Measurements from ENCODE around the gene CASS4.

Gene CASS4

DNA sequence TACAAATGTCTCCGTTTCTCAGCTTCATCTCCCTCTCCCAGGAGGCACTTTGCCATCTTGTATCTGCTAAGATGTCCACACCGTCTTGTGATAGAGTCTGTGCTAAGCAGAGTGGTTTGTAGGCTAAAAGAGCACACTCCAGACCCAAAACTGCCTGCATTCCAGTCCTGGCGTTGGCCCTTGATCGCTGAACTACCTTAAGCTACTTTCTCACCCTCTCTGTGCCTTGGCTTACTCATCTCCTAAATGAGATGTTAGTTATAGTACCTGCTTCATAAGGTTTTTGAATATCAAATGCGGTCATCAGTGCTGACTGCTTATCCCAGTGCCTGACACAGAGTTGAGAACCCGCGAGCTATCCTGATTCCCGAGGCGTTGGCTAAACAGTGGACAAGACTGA is 14.0 kb downstream of the CASS4 start:
- DNase-seq = no peak

DNA sequence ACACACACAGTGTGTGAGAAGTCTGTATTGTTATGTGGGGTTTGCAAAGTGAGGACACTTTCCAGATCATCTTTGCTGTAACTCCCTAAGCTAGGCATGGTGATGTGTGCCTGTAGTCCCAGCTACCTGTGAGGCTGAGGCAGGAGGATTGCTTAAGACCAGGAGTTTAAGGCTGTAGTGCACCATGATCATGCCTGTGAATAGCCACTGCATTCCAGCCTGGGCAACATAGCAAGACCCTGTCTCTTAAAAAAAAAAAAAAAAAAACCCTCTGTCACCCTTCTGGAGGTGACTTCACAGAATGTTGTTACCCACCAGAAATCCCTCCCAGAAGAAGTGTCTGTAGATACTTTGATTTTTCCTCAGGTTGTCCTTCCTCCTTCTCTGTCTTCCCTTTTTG is 14.9 kb downstream of the CASS4 start:
- no peak for DNase-seq

DNA sequence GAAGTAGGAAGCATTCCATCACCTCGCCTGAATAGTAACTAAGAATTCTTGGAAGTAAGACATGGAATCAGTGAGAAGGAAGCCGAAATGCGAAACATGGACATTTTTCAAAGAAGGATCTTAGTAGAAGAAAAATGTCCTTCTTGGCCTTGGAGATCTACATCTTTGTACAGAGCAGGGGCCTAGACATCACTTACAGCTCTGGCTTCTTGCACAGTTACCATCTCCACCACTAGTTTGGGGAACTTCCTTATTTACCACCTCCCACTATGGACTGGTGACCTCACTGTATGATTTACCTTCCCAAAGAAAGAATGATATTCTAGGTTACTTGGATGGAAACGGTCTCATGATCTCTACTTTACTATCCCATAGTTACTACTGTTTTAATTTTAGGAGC is 15.7 kb downstream of the CASS4 start:
- no peak for DNase-seq

DNA sequence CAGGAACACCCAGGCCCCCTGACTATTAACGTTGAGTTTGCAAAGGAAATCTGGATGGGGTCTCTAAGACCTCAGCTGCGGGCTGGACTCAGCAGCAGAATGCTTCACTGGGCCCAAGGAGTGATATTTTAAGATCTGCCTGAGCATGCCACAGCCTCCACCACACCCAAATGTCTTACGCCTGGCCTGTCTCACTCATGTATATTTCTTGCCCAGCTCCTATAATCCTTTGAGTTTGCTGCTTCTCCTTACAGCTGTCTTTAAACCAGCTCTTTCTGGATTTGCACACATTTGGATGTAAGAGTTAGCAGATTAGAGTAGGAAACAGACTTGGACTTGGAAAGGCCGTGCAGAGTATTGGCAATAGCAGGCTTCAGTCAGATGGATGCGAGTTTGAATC is 16.4 kb downstream of the CASS4 start:
- no peak for DNase-seq

DNA sequence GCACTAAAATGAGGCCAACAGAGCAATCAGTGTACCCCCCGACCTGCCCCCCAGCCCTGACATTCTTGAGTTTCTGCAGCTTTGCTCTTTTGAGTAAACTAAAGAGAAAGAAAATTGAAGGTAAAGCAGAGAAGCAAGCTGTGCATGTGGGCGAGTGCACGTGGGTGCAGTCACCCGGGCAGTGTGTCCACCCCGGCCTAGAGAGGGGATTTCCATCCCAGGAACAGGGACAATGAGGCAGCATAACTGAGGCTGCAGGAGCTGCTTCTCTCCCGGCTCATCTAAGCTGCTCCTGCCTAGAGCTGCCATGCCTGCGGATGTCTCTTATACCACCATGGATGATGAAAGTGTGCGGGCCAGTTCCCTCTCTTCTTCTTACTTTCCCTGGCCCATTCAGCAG is 16.8 kb downstream of the CASS4 start:
- DNase-seq = no peak

DNA sequence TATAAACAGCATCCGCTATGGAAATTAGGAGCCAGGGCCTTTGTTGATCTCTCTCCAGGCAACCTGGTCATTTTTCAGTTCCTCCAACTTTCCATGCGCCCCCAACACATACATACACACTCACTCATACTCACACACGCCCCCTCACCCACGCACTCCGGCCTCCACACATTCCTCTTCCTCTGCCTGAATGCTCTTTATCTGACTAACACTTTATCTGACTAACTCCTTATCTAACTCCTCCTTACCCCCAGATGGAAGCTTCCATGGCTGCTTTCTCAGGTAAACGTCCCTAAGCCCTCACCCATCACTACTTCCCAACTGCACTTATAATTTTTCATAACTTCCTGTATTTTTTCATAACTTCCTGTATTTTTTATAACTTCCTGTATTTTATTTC is 17.4 kb downstream of the CASS4 start:
- DNase-seq = no peak

DNA sequence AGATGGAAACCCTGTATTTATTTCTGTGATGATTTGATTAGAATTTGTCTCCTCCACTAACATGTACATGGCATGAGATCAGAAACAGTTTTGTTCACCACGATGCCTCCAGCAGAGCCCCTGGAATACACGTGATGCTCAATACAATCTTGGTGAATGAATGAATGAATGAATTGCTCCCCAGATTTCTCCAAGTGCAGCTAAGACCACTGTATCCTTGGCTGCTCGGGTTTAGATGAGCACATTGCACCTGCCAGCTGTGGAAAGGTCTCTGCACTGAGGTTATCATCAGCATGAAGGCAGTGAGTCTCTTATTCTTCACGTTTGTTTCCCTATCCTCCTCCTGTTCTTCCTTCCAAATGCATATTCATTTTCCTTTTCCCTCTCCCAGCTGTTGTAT is 17.9 kb downstream of the CASS4 start:
- no peak for DNase-seq

DNA sequence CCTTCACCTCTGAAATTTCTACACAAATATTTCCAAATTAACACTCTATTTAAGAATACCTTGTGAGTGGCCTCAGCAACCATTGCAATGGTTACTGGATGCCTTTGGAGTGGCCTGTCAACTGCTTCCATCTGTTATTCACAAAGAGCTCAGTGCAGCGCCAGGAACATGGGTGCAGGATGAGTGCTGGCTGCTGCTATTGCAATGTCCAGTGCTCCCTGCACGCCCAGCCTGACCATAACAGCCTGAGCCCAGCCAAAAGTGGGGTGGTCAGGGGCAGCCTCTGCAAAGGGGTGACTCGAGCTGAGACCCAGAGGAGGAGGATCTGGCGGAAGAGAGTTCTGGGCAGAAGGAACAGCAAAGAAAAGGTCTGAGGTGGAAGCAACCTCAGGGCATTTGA is 18.4 kb downstream of the CASS4 start:
- DNase-seq = no peak

DNA sequence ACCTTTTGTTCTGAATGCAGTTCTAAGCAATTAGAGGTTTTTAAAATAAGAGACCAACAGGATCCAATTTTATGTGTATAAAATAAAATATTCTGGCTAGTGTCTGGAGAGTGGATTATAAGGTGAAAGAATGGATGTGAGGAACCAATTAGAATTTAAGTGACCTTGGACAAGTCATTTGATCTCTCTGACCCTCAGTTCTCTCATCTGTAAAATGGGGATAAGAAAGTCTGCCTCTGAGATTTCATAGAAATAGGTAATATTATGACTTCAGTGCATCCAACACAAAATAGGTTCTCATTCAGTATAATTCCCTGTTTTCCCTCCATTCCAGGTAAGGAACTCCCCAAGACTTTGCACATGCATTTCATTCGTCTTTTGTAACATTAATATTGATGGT is 18.9 kb downstream of the CASS4 start:
- DNase-seq = no peak

DNA sequence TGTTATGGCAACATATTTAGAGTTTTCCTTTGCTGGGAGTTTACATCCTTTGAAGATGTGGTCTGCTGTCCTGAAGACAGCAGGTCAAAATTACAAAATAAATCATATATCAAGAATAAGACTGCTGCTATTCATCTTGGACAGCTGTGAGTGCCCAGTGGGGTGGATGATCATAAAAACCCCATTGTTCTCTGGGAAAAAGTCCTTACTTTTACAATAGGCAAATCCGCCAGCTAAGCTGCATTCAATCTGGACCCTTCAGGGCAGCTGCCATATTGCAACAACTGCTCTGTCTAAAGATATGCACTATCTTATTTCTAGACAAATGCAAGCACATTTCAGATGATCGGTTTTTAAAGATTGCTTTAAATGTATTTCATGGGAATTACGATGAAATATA is 19.4 kb downstream of the CASS4 start:
- no peak for DNase-seq

DNA sequence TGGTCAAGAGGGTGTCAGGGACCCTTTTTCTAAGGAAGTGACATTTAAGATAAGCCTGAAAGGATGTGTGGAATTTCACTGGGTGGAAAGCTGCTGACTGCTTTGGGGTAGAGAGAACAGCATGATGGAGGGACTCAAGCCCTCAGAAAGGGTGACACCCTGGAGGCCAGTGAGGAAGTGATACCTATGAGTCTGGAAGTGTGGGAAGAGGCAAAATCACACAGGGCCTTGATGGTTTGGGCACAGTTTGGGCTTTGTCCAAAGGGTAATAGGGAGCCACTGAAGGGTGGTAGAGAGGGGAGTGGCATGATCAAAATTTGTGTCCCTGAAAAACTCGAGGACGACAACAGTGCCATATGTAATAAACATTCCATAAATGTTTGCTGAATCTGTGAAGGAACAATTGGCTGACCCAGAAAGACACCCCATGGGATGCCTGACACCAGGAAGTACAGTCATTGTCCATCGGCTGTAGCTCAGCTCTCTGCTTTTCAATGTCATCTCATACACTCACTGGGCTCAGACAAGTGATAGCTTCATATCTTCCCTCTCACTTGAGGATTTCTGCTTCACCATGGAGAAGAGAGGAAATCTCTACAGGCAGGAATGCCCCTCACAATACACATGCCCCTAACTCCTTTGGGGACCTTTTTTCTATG is 21.3 kb downstream of the CASS4 start:
- no peak for DNase-seq

DNA sequence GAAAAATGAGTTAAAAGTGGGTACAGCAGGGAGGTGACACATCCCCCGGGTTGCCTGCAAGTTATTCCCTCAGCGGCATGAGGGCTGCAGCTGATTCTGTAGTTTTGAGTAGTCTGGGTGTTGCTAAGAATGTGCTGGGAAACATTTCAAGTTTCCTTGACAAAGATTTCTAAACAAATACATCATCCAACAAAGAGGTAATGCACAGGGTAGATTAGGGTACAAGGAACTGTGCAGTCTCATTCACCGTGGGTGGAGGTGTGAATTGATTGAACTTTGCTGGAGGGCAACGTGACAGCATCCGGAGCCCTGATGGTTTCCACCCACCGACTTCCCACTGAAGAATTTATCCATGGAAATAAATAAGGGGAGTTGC is 21.8 kb downstream of the CASS4 start:
- DNase-seq = no peak

DNA sequence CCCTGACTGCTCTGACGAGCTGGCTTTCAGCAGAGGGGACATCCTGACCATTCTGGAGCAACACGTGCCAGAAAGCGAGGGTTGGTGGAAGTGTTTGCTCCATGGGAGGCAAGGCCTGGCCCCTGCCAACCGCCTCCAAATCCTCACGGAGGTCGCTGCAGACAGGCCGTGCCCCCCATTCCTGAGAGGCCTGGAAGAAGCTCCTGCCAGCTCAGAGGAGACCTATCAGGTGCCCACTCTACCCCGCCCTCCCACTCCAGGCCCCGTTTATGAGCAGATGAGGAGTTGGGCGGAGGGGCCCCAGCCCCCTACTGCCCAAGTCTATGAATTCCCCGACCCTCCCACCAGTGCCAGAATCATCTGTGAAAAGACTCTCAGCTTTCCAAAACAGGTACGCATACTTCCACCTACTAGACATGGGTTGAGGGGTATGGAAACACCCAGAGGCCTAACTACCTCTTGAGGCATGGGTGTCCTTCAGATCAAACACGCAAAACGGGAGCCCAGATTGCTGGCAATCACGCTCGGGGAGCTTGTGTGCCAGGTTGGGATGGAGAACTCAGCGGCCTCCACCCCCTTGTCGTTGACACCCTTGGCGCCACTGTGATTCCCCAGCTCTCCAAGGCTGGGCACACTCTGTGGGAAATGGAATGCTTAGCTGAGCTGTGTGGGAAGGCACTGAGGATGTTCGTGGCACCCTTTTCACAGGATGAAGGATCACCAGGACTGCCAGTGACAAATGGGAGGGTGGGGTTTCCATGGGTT is 25.3 kb downstream of the CASS4 start:
- no peak for DNase-seq

DNA sequence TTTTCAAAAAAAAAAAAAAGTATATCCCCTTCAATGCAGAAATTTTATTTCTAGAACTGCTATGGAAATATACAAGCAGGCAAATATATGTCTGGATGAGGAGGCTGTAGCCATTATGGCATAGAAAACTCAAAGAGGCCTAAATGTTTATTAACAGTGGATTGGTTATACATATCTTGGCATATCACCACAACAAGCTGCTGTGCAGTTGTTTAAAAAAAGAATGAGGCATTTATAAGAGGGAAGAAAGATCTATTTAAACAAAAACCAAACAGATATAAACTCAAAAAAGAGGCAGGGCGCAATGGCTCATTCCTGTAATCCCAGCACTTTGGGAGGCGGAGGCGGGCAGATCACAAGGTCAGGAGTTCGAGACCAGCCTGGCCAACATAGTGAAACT is 26.2 kb downstream of the CASS4 start:
- no peak for DNase-seq

DNA sequence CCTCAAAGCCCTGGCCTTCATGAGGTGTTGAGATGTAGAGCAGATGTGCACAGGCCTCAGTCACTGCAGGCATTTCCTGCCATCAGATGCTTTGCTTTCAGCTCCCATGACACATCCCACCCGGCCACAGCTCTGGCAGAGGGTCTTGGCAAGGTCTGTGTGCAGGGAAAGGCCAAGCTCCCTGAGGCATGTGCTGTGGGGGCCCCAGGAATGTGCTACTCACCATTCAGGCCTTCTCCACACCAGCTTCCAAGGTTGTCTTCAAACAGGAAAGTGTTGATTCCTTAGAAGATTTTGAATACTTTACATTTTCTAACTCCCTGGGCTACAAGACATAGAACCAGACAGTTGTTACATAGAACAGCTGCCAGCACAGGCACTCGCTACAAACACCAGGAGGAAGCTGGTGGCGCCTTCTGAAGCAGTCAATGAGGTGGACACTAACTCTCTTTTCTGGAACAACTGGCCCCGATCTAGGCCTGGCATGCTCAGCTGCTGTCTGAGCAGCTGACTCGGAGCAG is 27.8 kb downstream of the CASS4 start:
- no peak for DNase-seq

DNA sequence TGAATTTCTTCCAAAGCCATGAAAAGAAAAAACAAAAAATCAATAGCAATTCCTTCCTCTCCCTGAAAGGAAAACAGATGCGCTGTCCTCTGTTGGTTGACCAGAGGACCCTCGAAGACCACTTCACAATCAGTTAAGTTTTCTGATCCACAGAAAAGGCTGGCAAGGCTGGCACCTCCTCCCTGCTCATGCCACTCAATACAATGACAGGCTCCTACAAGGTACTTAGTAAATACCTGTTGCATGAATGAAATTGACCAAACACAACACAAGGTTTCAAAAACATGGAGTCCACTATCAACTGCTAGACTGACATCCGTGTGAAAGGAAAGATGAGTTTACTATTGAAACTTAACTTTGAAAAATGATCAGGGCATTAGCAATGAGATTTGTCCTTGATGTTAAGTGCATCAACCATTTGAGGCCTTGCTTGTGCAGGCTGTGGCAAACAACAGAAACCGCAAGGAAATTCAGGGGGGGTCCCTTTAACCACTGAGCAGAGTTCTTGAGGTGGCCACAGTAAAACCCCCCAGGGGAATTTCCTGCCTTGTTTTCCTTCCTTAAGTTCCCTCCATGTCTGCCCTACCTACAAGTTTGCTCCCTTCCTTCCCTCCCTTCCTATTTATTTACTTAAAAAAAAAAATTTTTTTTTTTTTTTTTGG is 28.4 kb downstream of the CASS4 start:
- no peak for DNase-seq

DNA sequence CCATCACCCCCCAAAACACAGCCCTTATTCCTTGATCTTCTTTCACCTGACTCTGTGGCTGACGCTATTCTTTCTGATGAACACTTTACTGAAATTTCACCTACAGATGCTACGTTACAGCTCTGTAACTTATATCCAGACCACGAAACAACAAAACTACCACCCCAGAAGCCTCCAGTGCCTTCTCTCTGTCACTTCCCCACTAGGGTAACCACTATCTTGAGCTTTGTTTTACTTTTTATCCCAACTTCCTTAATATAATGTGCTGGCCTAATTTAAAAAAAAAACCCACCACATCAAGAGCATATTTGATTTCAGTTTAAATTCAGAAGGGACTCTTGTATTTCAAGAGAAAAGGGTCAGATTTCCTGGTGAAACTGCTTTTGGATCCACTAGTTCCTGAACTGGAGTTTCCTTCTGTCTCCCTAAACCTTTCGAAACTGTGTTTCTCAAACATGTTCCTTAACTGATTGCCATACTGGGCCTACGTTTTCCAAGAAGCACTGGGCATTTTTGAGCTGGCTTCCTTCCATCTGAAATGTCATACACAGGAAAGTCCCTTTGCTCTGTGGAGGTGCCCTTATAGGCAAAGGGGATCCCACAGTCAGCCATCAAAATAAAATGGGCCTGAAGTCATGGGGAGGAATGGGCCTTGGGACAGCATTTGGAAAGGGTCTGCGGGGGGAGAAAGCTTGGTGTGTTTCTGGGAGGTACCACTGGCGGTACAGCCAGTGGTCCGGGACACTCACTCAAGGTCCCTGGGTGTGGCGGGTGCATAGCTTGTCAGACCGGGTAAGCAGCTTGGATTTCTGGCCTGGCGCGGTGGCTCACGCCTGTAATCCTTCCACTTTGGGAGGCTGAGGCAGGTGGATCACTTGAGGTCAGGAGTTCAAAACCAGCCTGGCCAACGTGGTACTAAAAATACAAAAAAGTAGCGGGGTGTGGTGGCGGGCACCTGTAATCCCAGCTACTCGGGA is 30.6 kb downstream of the CASS4 start:
- no peak for DNase-seq

DNA sequence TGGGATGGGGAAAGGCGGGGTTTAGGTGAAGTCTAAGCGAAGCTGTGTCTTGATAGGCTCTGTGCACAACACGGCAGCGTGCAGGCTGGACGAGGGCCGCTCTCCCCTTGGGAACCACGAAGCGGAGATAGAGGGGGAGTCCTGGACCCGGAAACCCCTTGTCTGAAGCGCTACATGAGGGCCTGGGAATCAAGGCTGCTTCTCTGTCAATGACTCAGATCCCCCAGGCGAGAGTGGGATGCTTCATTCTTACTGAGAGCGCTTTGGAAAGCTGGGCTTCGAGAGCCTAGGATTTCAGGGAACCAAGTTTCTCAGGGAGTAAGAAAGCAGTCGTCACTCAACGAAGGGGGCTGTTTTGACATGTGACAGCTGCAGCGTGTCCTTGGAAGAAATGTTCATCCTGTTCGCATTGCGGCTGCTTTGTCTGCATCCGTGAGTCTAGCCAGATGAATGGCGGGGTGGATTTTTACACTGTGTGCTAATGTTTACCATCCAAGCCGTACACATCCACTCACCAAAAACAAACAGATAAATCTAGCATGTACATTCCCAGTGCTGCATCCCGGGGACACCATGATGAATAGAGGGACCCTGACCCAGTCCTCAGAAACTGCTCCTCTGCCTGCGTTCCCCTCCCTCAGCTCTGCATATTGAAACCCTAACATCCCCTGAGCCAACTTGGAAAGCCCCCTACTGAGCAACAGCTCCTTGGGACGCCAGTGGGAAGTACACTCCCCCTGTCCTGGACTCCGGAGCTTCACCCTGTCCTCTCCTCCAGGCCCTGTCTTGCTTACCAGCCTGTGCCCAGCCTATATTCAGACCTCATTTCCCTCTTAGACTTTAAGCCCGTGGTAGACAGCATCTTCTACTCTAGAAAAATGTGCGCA is 31.8 kb downstream of the CASS4 start:
- no peak for DNase-seq

DNA sequence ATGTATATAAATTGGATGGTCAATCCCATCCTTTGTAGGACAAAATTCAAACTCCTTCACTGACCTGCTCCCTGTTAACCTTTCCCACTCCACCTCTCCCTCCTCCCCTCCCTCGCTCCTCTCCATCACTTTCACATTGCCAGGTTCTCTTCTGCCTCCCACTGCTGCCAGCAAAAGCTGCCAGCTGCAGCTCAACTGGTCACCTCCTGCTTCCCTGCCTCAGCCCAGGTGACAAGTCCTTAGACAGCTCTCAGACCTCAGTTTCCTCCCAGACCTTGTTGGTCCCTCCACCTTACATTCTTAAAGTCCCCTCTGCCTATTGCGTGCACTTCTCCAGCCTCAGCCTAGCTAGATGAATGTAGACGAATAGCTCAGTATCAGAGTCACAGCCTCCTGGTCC is 33.1 kb downstream of the CASS4 start:
- no peak for DNase-seq

DNA sequence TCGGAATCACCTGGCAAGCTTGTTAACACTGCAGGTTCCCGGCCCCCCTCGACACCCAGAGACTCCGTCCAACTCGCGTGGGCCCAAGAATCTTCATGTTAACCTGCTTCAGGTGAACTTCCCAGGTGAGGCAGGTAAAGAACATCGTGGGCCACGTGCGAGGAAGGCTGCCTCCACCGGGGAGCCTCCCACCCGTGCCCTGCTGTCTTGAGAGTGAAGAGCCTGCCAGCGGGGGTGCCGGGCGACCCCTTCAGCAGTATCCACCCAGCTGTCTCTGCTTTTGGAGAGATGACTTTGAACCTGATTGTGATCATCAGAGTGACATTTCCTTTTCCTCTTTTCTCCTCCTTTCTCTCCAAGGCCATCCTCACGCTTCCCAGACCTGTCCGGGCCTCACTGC is 33.5 kb downstream of the CASS4 start:
- DNase-seq = no peak

DNA sequence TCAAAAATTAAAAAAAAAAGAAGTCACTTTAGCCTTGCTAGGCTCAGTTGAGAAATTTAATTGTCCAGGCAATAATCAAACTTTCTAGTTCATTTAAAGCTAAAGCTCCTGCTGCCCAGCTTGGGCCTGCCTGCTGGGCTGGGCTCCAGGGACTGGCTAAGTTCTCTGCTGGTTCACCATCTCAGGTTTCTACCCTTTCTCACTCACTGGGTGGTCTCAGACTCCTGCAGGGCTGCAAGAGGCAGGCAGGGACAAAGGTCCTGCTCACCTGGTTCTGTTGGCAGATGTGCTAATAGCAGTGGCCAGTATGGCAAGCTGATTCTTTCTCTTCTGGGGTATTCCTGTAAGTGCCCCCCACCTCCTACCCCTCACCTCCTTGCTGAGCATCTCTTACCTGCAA is 35.2 kb downstream of the CASS4 start:
- DNase-seq = no peak

DNA sequence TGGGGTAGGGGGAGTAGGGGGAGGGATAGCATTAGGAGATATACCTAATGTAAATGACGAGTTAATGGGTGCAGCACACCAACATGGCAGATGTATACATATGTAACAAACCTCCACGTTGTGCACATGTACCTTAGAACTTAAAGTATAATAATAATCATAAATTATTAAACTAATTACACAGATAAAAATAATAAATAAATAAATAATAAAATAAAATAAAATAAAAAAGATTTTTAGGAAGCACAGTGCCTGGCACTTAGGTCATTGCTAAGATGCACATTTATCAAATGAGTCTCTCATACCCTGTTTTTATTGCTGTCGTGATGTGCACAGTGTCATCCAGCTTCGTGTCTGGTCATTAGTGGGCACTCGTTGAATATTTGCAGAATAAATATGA is 37.4 kb downstream of the CASS4 start:
- DNase-seq = no peak
